DMS114 treated with DMSO at 0.1 percent for 48 hours (cell line): Measurements from ENCODE around the gene HERPUD1.
"Not testable (repeated sequence)": the region's sequence is repeated elsewhere in the genome, so short reads cannot be mapped to it uniquely, and the experiment has no call there.

ENCODE experiments used
- DNase-seq: peaks from one replicate; lab custom pipeline; 2025; ENCODE audit not compliant: unreplicated experiment; lab: John Stamatoyannopoulos, UW

Gene HERPUD1, protein sequence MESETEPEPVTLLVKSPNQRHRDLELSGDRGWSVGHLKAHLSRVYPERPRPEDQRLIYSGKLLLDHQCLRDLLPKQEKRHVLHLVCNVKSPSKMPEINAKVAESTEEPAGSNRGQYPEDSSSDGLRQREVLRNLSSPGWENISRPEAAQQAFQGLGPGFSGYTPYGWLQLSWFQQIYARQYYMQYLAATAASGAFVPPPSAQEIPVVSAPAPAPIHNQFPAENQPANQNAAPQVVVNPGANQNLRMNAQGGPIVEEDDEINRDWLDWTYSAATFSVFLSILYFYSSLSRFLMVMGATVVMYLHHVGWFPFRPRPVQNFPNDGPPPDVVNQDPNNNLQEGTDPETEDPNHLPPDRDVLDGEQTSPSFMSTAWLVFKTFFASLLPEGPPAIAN

DNA sequence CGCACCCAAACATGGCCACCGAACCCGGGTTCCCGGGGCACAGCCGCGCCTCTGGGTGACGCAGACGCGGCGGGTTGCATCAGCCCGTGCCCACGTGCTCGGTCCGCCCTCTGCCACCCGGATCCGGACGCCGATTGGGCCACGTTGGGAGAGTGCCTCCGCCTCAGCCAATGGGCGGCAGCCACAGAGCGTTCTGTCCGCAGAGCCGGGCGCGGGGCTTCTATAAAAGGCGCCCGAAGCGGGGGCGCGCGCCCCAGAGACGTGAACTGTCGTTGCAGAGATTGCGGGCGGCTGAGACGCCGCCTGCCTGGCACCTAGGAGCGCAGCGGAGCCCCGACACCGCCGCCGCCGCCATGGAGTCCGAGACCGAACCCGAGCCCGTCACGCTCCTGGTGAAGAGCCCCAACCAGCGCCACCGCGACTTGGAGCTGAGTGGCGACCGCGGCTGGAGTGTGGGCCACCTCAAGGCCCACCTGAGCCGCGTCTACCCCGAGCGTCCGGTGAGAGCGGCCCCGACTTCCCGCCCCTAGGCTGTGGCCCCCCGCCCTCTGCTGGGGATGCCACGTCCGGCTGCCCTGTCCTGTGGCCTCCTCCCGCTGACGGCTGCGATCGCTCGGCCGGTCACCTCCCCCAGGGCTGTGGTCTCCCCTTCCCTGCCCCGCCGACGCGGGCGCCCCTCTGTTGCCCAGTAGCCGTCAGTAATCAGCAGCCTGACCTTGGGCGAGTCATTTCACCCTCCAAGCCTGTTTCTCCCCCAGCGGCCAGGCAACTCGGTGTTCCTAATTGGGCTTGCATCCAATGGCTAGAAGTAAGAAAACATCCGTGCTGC is at the start of gene HERPUD1:
Gene HERPUD1, plus strand, starts transcription at position 251 of the 829 bp plus-strand sequence. Its CDS starts 103 bp downstream, at position 354.
- DNase-seq: peak; percentile 93

DNA sequence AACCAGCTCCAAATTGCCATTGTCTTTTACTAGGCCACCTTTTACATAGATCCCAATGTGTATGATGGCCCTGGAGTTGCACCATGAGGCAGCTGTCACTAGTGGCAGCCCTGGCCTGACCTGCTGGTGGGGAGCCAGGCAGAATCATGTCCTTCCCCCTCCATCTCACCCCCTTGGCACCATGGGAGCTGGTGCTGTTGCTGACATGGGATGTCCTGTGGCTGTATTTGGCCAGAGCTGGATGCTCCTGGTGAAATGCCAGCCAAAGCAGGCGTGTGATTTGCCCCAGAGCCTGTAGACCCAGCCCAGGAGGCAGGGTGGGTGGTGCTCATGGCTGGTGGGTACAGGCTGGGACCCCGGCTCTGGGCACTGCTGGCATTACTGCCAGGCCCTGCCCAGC is 48.4 kb upstream of the HERPUD1 start:
- DNase-seq: no peak

DNA sequence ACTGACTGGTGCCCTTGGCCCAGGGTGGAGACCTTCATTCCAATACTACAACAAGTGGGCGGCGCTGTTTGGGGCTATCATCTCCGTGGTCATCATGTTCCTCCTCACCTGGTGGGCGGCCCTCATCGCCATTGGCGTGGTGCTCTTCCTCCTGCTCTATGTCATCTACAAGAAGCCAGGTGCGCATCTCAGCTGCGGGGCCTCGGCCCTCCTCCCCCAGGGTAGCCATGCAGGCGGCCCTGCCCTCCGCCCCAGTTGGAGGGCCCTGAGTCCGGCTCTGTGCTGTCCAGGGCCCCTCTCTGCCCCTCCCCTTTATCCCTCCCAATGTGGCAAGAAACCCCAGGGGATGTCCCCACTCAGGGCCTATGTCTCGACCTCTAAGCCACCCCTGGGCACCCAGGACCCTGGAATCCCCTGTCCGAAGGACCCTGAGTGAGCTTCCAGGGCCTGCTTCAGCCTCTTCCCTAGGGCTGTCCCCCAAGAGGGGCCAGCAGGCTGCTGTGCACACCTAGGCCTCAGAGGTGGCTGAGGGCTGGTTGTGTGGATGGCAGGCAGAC is 47.8 kb upstream of the HERPUD1 start:
- DNase-seq: no peak

DNA sequence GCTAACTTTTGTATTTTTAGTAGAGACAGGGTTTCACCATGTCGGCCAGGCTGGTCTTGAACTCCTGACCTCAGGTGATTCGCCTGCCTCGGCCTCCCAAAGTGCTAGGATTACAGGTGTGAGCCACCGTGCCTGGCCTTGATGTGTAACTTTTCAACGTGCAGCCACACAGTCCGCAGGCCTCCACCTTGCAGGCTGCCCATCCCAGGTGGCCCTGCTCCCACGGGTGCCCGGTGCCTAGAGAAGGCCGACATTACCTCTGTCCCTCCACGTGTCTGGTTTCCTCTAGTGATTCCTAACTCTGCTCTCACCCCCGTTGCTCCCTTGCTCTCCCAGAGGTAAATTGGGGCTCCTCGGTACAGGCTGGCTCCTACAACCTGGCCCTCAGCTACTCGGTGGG is 47.0 kb upstream of the HERPUD1 start:
- not testable (repeated sequence) for DNase-seq

DNA sequence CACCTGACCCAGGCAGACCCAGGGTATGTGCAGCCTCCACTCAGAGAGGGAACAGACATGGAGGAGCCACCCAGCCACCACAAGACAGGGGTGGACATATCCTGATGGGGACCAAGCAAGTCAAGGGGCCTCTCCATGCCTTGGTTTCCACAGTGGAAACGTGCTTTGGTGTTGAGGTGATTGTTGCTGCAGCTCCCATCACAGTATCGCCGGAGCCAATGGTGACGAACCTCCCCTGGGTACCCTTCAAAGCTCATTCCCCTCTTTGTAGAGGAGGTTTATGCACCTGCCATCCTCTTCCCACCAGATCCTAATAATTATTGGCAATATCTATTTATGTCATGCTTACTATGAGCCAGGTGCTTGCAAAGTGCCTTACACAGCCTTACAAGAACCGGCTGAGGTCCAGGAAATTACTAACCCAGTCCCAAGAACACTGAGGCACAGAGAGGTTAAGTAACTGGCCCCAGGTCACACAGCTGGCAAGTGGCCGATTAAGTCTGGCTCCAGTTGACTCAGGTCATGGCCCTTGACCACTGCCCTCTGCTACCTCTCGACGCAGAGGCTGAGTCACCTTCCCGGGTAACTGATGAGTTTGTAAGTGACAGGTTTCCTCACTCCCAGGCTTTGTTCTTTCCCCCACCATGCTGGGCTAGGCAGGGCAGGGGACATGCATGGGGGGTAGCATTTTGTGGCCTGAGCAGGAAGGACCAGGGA is 46.3 kb upstream of the HERPUD1 start:
- DNase-seq: no peak

DNA sequence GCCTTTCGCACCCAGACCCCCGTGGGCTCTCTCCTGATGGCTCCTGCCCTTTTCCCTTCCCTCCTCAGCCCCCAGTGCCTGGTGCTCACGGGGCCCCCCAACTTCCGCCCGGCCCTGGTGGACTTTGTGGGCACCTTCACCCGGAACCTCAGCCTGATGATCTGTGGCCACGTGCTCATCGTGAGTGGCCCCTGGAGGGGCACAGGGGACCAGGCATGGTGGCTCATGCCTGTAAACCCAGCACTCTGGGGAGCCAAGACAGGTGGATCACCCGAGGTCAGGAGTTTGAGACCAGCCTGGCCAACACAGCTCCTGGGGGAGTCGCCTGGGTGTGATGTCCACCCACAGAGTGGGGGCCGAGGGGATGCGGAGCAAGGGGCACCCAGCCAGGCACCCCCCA is 45.6 kb upstream of the HERPUD1 start:
- no peak for DNase-seq

DNA sequence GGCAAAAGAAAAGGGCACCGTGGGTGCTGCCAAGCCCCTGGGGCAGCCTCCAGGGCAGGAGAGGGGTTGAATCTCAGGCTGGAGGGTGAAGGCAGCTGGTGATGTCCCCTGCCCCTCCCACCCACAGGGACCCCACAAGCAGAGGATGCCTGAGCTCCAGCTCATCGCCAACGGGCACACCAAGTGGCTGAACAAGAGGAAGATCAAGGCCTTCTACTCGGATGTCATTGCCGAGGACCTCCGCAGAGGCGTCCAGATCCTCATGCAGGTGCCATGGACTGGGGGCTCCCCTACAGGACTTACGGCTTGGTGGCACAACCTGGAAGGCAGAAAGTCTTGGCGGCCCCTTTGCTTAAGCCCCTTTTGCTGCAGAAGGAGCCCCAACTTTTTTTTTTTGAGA is 45.1 kb upstream of the HERPUD1 start:
- DNase-seq: no peak

DNA sequence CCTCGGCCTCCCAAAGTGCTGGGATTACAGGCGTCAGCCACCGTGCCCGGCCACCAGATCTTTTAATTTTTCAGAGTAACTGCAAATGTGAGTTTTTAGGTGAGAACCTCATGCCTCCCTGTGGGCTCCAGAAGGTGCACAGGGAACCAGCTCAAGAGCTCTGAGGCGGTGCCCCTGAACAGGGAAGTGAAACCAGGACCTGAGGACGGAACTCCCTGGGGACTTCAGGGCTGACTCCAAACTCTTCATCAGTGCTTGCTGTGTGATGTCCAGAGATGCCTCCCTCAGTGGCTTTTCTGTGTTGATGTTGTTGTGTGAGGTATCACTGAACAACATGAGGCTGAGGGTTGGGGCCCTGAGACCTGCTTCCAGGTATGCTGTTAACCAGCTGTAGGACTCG is 43.1 kb upstream of the HERPUD1 start:
- DNase-seq: no peak

DNA sequence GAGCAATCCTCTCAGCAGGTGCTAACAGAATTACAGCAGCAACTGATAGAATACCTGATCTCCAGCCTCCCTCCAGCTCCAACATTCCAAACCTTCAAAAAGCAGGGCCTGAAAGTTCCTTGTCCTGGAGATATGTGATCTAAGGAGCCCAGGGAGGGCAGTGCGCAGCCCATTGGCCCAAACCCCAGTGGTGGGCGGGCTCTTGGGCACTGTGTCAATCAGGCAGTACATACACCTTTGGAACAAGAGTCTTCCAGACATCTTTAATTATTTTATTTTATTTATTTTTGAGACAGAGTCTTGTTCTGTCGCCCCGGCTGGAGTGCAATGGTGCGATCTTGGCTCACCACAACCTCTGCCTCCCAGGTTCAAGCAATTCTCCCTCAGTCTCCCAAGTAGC is 42.7 kb upstream of the HERPUD1 start:
- DNase-seq: no peak

DNA sequence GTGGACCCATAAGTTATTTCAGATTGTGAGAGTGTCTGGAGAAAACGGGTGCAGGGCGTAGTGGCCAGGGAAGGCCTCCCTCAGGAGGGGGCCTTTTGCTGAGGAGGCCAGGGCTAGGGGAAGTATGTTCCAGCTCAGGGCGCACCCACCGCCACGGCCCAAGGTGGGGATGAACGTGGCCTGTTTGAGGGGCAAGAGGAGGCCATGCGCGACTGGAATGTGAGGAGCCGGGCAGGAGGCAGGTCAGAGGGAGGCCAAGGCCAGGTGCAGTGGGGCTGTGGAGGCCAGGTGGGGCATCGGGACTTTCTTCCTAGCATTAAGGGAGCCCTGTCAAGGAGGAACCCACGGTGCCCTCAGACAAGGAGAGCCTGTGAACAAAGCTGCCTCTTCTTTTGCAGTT is 40.3 kb upstream of the HERPUD1 start:
- no peak for DNase-seq

DNA sequence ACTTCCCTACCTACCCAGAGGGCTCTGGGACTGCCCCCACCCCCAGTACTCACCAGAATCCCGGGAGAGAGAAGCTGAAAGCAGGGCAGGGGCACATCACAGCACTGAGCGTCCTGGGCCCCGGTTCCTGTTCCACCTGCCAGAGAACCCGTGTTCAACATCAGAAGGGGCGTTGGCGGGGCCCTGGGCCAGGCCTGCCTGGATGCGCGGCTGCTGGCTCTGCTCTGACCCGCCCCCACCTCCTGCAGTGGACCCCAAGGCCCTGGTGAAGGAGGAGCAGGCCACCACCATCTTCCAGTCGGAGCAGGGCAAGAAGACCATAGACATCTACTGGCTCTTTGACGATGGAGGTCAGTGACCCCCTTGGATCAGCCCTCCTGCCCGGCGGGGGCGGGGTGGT is 39.2 kb upstream of the HERPUD1 start:
- DNase-seq: no peak

DNA sequence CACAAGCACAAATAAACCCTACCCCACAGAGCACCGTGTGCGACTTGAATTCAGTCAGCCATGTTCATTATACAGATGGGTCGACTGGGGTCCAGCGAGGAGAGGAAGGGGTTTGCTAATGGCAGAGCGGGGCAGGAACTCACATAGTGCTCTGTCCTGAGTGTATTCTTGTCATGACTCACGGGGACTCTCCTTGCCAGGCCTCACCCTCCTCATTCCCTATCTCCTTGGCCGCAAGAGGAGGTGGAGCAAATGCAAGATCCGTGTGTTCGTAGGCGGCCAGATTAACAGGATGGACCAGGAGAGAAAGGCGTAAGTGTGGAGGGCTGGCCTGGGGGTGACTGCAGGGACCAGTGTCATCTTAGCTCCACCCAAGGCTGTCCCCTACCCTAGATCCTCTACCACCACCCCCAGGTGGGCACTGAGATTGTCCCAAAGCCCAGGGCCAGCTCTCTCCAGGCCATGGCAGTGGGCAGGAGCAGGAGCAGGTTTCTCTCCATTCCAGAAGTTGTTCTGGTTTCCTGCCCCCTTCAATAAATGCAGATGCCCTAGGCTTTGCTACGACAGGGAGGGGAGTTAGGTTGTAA is 37.5 kb upstream of the HERPUD1 start:
- DNase-seq: no peak

DNA sequence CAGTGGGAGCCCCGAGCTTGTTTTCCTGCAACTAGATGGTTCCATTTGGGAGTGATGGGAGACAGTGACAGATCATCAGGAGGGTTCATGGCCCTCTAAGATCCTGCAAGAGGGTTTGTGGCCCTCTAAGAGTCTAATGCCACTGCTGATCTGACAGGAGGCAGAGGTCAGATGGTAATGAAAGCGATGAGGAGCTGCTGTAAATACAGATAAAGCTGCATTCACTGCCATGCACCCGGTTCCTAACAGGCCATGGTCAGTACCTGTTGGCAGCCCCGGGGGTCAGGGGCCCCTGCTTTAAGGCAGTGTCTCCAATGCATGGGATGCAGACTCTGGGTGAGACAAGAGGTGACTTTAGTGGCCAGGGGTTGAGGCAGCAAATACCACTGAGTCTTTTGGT is 36.1 kb upstream of the HERPUD1 start:
- no peak for DNase-seq

DNA sequence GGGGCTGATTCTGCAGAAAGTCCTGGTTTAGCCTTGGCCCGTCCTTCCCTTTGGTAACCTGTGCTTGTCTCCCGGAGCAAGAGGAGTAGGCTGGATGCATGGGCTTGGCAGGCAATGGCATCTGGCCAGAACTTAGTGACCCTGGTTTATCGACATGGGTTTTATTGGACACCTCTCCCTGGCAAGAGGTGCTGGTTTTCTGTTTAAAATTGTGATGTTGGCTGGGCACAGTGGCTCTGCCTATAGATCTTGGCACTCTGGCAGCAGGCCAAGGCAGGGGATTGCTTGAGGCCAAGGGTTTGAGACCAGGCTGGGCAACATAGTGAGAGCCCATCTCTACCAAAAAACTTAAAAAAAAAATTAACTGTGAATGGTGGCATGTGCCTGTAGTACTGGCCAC is 35.7 kb upstream of the HERPUD1 start:
- DNase-seq: no peak

DNA sequence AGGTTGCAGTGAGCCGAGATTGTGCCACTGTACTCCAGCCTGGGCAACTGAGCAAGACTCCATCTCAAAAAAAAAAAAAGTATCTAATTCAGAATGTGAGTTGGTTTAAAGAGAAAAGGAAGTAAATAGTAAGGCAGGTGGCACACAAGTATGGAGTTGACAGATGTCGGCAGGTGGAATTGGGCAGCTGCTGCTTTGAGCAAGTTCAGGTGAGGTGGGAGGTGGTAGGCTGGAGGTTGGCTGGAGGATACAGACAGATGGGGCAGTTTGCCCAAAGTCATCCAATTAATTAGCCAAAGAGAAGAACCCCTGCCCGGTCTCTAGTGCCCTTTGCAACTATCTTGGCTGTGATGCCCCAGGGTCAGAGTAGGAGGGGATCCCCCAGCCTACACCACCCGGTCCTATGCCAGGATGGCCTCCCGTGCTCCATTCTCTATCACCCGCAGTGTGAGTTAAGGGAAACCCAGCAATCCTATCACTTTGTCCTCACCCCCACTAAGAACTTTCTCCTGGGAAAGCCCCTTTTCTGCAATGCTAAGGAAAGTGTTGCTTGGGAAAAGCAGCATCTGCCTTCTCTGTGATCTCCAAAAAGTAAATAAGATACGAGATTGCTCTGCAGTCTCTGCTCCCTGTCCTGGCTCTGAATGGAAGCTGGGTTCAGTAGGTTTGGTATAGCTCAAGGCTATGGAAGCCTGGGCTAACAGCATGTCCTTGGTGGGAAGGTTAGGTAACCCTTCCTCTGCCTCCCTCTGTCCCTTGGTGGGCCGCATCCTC is 34.7 kb upstream of the HERPUD1 start:
- DNase-seq: no peak

DNA sequence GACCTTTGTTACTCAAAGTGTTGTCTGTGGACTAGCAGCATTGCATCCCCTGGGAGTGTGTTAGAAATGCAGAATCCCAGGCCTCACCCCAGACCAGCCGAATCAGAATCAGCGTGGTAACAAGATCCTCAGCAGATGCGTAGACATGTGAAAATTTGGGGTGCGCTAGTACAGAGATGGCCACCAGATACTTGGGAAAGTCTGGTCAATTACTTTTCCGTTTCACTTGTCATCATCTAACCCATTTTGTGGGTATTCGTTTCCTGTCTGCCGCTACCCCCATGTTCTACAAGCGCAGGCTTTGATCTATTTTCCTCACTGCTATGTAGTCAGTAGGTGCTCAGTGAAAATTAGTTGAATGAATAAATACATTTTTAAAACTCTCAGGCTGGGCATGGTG is 33.1 kb upstream of the HERPUD1 start:
- no peak for DNase-seq

DNA sequence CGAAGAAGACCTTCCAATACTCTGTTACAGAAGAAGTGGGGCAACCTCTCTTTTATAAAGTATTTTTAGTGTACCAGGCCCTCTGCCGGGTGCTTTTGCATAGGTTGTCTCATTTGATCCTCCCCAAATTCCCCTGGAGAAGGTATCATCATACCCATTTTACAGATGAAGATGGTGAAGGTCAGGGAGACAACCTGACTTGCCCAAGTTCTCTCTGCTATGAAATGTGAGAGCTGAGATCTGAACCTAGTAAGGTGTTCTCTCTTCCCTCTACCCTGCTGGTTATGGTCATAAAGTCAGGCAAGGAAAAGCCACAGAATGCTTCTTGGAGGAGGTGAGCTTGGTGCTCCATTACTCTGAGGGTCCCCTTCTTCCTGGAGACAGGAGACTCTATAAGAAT is 28.1 kb upstream of the HERPUD1 start:
- DNase-seq: no peak

DNA sequence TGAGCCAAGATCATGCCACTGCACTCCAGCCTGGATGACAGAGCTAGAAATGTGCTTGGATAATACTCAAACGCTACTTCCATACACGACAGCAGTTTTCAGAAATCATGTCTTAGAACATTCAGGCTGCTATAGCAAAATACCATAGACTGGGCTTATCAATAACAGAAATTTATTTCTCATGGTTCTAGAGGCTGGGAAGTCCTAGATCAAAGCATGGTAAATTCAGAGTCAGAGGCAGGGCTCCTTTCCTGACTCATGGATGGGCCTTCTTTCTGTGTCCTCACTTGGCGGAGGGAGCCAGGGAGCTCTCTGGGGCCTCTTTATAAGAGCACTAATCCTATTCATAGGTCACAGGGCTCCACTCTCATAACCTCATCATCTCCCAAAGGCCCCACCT is 24.5 kb upstream of the HERPUD1 start:
- DNase-seq: no peak

DNA sequence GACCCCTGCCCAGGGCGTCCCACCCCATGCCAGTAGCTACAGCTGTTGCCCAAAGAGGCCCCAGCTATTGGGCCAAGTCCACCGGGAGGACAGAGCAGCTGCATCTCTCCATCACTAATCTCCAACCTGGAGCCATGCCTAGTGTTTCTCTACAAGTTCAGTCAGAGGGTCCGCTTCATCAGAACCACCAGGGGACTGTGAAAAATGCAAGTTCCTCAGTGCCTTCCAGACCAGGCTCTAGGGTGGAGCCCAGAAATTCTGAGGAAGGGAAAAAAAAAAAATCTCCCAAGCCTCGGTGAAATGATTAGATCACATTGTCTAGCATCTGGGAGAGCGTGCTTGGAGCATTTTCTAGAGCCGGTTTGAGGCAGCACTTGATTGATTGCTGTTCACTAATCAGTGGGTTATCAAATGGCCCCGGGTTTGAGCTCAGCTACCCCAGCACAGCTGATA is 22.4 kb upstream of the HERPUD1 start:
- DNase-seq: no peak

DNA sequence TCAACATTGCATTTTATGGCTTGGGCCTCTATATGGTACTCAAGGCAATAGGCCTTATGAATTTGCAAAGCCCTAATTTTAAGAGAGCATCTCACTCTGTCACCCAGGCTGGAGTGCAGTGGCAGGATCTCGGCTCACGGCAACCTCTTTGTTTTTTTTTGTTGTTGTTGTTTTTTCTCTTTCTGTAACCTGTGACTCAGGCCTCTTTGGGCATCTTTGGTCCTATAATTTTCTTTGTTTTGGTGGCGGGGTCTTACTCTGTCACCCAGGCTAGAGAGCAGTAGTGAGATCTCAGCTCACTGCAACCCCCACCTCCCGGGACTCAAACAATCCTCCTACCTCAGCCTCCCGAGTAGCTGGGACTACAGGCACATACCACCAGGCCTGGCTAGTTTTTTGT is 21.8 kb upstream of the HERPUD1 start:
- DNase-seq: no peak
